Measurements from ENCODE around the gene PPP1CC. TPM values are rescaled to one million over a fixed set of nuclear protein-coding genes. Genes with fewer than 3 reads are reported as not detected.

PPP1CC gene
- total RNA-seq, 6 experiments from 2014 or later, result 95.2 to 140 (median 134) TPM

DNA sequence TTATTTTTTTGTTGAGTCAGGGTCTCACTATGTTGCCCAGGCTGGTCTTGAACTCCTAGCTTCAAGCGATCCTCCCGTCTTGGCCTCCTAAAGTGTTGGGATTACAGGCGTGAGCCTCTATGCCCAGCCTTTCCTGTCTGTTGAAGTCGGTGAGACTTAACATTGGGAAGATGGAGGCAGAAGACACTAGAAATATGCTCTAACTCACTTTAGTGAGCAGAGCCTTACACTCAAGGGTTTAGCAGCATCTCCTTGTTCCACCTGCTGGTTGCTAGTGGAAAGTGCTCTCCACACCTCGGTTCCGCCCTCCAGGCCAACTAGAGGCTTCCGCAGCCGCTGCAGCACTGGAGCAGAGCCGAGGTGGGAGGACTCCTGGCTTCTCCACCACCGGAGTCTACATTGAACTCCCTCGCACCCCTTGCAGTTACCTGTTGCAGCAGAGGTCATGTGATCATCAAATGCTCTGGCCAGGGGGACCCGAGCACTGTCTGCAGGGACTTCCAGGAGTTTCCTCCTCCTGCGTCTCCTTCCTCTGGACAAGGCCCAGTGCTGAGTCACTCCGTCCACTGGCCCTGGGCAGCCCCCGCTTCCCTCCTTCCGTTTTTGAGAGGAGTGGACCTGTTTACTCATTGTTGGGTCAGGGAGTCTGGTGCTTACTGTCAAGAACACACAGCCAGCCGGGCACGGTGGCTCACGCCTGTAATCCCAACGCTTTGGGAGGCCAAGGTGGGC, 44.4 kb downstream of the PPP1CC start:
- Mint-ChIP-seq H3K4me3 (no peak overlapping the region; the same call in 1 of the 2 replicates), H3K36me3 (ENCODE audit: low read depth) (no peaks in the 10 kb centered on the region), H3K27ac (peak overlapping the region; percentile 54; the same call in 1 of the 2 replicates)

DNA sequence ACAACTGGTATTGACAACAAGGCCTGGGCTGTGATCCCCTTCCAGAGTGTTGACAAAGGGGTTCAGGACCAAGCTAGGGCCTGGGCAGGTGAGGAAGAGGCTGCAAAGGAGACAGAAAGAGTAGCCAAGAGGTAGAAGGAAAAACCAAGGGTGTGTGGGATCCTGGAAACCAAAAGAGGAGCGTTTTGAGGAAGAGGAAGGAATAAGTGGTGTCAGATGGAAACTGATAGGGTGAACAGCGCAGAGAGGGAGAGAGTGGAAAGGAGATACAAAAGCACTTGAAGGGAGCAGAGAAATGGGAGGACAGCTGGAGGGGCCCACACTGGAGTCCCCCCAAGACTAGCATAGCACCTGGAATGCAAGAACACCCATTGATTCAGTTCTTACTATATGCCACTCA, 45.5 kb downstream of the PPP1CC start:
- Mint-ChIP-seq H3K36me3 (ENCODE audit: low read depth) (no peaks in the 10 kb centered on the region), H3K4me1 (ENCODE audit: low read depth) (peaks cover 8% of the 10 kb centered on the region; the same call in 1 of the 2 replicates), H3K27ac (no peak overlapping the region), H3K9me3 (no peaks in the 10 kb centered on the region), H3K4me3 (no peak overlapping the region), H3K27me3 (ENCODE audit: insufficient read depth) (peaks cover 6% of the 10 kb centered on the region)
- TF ChIP-seq, protein P1, sequence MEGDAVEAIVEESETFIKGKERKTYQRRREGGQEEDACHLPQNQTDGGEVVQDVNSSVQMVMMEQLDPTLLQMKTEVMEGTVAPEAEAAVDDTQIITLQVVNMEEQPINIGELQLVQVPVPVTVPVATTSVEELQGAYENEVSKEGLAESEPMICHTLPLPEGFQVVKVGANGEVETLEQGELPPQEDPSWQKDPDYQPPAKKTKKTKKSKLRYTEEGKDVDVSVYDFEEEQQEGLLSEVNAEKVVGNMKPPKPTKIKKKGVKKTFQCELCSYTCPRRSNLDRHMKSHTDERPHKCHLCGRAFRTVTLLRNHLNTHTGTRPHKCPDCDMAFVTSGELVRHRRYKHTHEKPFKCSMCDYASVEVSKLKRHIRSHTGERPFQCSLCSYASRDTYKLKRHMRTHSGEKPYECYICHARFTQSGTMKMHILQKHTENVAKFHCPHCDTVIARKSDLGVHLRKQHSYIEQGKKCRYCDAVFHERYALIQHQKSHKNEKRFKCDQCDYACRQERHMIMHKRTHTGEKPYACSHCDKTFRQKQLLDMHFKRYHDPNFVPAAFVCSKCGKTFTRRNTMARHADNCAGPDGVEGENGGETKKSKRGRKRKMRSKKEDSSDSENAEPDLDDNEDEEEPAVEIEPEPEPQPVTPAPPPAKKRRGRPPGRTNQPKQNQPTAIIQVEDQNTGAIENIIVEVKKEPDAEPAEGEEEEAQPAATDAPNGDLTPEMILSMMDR (IDR thresholded peaks at IDR 0.05), result no peak
- DNase-seq, result no peak

More for the DNA sequence above, 44.4 kb downstream of the PPP1CC start:
- H3K27me3 Mint-ChIP-seq (ENCODE audit: insufficient read depth), result peaks cover 6% of the 10 kb centered on the region
- peaks cover 8% of the 10 kb centered on the region; the same call in 1 of the 2 replicates for H3K4me1 Mint-ChIP-seq (ENCODE audit: low read depth)
- TF ChIP-seq, protein P1 (IDR thresholded peaks at IDR 0.05), result peak; percentile 75
- peak; percentile 71 for DNase-seq
- no peaks in the 10 kb centered on the region for H3K9me3 Mint-ChIP-seq

DNA sequence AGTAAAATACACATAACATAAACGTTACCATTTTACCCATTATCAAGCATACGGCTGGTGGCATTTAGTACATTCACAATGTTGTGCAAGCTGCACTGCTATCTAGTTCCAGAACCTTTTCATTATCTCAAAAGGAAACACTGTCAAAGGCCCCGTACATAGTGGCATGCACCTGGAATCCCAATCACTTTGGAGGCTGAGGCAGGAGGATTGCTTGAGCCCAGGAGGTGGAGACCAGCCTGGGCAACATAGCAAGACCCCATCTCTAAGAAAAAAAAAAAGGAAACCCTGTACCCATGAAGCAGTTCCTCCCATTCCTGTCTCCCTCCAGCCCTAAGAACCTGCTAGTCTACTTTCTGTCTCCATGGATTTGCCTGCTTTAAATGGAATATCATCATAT, 46.4 kb downstream of the PPP1CC start:
- Mint-ChIP-seq H3K9me3 (no peaks in the 10 kb centered on the region), H3K4me3 (no peak overlapping the region), H3K27ac (no peak overlapping the region), H3K36me3 (ENCODE audit: low read depth) (no peaks in the 10 kb centered on the region), H3K27me3 (ENCODE audit: insufficient read depth) (peaks cover 10% of the 10 kb centered on the region), H3K4me1 (ENCODE audit: low read depth) (peaks cover 8% of the 10 kb centered on the region; the same call in 1 of the 2 replicates)
- no peak for DNase-seq
- TF ChIP-seq, protein P1 (IDR thresholded peaks at IDR 0.05), result no peak

DNA sequence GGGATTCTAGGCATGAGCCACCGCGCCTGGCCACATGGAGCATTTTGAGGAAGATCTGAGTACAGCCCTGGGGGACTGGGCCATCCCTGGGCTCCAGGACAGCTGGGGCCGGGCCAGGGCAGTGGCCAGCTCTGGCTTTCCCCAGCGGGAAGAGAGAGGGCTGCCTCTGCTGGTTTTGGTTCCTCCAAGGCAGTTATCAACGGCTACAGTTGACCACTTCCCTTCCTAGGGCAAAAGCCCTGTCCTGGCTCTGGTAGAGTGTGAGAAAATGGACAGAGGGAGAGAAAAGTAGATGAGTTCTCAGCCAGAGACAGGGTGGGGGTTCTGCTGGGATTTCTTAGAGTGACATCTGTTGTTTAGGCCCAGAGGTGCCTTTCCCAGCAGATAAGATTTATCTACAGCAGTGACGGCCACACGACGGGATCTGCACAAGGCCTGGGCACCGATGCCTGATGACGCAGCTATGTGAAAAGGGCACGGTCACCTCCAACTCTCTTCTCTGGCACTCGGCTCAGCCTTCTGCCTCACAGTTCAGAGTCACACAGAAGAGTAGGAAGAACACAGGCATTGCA, 48.3 kb downstream of the PPP1CC start:
- no peaks in the 10 kb centered on the region for H3K36me3 Mint-ChIP-seq (ENCODE audit: low read depth)
- DNase-seq, result no peak
- no peak overlapping the region for H3K4me3 Mint-ChIP-seq
- no peaks in the 10 kb centered on the region for H3K9me3 Mint-ChIP-seq
- peaks cover 15% of the 10 kb centered on the region for H3K27me3 Mint-ChIP-seq (ENCODE audit: insufficient read depth)
- H3K27ac Mint-ChIP-seq, result no peak overlapping the region
- TF ChIP-seq, protein P1 (IDR thresholded peaks at IDR 0.05), result no peak
- peaks cover 12% of the 10 kb centered on the region; the same call in 1 of the 2 replicates for H3K4me1 Mint-ChIP-seq (ENCODE audit: low read depth)

DNA sequence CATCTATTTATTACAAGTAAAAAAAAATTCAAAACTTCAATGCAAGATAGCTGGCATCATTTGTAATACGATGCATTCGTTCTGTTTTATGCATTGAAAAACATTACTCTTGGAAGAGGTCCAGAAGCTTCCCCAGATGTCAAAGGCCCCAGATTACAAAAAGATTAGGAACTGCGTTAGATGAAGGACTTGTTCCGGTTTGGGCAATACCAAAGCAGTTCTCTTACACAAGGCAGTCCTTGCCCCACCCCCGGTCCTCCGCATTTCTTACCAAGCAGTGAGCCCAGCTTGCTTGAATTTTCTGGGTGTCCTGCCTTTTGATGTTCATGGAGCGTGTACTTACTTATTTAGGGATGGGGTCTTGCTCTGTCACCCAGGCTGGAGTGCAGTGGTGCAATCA, 49.0 kb downstream of the PPP1CC start:
- H3K4me1 Mint-ChIP-seq (ENCODE audit: low read depth), result peaks cover 12% of the 10 kb centered on the region; the same call in 1 of the 2 replicates
- TF ChIP-seq, protein P1 (IDR thresholded peaks at IDR 0.05), result no peak
- no peak overlapping the region for H3K4me3 Mint-ChIP-seq
- H3K27me3 Mint-ChIP-seq (ENCODE audit: insufficient read depth), result peaks cover 15% of the 10 kb centered on the region
- no peak for DNase-seq
- H3K36me3 Mint-ChIP-seq (ENCODE audit: low read depth), result no peaks in the 10 kb centered on the region
- no peaks in the 10 kb centered on the region for H3K9me3 Mint-ChIP-seq
- no peak overlapping the region for H3K27ac Mint-ChIP-seq
